ENCODE measurements around the gene AGAP9.
"Not testable (repeated sequence)": the region's sequence is repeated elsewhere in the genome, so short reads cannot be mapped to it uniquely, and the experiment has no call there.

DNA sequence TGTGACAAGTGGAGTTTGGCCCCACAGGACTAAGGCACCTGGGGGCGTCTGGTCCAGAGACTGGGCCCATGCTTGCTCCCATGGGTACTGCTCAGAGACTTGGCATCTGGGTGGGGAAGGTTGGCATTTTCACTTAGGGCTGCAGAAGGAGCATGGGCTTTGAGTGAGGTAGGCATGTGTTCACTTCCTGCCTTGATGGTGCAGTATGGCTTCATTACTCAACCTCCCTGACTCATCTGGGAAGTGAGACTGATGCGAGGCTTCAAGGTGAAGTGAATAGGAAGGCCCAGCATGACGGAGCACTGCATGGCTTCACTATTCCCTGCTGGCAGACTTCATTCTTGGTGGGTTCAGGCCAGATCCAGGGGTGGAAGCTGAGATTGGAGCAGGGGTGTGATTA is 50.8 kb downstream of the AGAP9 start:
- not testable (repeated sequence) for TF ChIP-seq BCLAF1 (IDR thresholded peaks at IDR 0.05; ENCODE audit: borderline replicate concordance in 1 of 2, control insufficient read depth in 1 of 2, low read depth in 2 of 2, low read length in 1 of 2); TAL1 (IDR thresholded peaks at IDR 0.05); ZNF699 (CRISPR knock-in tag; IDR thresholded peaks at IDR 0.05; ENCODE audit: insufficient replicate concordance); SRF (CRISPR knock-in tag; IDR thresholded peaks at IDR 0.05); ID3 (CRISPR knock-in tag; IDR thresholded peaks at IDR 0.05); ID3 (tag; IDR thresholded peaks at IDR 0.05)

Data from K562 (cell line).